HG03558 (cell line): Measurements from ENCODE around the gene ADAMTSL3.
"Not testable (repeated sequence)": the region's sequence is repeated elsewhere in the genome, so short reads cannot be mapped to it uniquely, and the experiment has no call there.

Experiments used
- ATAC-seq: cut with Tn5 transposase; IDR thresholded peaks from one replicate; pipeline ENCODE4 v1.9.1; 2021; ENCODE audit warnings: moderate number of reproducible peaks; ENCODE audit not compliant: unreplicated experiment; ENCODE audit errors: extremely low read depth

ADAMTSL3 gene

GRCh38 chr15:83739629-83740028, 85.7 kb downstream of the ADAMTSL3 start:
- ATAC-seq, result no peak

- no peak for ATAC-seq
Observed at GRCh38 chr15:83745771-83746170, 91.8 kb downstream of the ADAMTSL3 start.

GRCh38 chr15:83746231-83746630, 92.3 kb downstream of the ADAMTSL3 start:
- ATAC-seq, result no peak

- no peak for ATAC-seq
Observed at GRCh38 chr15:83747050-83747717, 93.3 kb downstream of the ADAMTSL3 start.

GRCh38 chr15:83747718-83748110, 93.8 kb downstream of the ADAMTSL3 start:
- ATAC-seq, result no peak

GRCh38 chr15:83753872-83754493, 100.1 kb downstream of the ADAMTSL3 start:
- no peak for ATAC-seq

GRCh38 chr15:83757291-83757690, 103.4 kb downstream of the ADAMTSL3 start:
- ATAC-seq, result not testable (repeated sequence)

GRCh38 chr15:83762367-83762766, 108.4 kb downstream of the ADAMTSL3 start:
- ATAC-seq, result no peak

- ATAC-seq, result no peak
Observed at GRCh38 chr15:83764201-83764838, 110.4 kb downstream of the ADAMTSL3 start.

GRCh38 chr15:83766339-83766738, 112.4 kb downstream of the ADAMTSL3 start:
- no peak for ATAC-seq

- no peak for ATAC-seq
Observed at GRCh38 chr15:83767741-83768140, 113.8 kb downstream of the ADAMTSL3 start.

- ATAC-seq, result no peak
Observed at GRCh38 chr15:83769411-83769999, 115.6 kb downstream of the ADAMTSL3 start.

- no peak for ATAC-seq
Observed at GRCh38 chr15:83775738-83776137, 121.8 kb downstream of the ADAMTSL3 start.

- ATAC-seq, result no peak
Observed at GRCh38 chr15:83776986-83777385, 123.1 kb downstream of the ADAMTSL3 start.

GRCh38 chr15:83783227-83783626, 129.3 kb downstream of the ADAMTSL3 start:
- no peak for ATAC-seq

- ATAC-seq, result no peak
Observed at GRCh38 chr15:83784975-83785374, 131.1 kb downstream of the ADAMTSL3 start.

GRCh38 chr15:83786336-83786735, 132.4 kb downstream of the ADAMTSL3 start:
- ATAC-seq, result no peak

- no peak for ATAC-seq
Observed at GRCh38 chr15:83793069-83793468, 139.1 kb downstream of the ADAMTSL3 start.

- no peak for ATAC-seq
Observed at GRCh38 chr15:83794209-83794608, 140.3 kb downstream of the ADAMTSL3 start.

GRCh38 chr15:83809345-83809744, 155.4 kb downstream of the ADAMTSL3 start:
- ATAC-seq, result no peak

- ATAC-seq, result no peak
Observed at GRCh38 chr15:83810110-83810509, 156.2 kb downstream of the ADAMTSL3 start.
